ENCODE results near the gene SNX14. TPM values are rescaled to one million over a fixed set of nuclear protein-coding genes. Genes with fewer than 3 reads are reported as not detected.
"Not testable (repeated sequence)": the region's sequence is repeated elsewhere in the genome, so short reads cannot be mapped to it uniquely, and the experiment has no call there.

SNX14 gene
- polyA plus RNA-seq, 3 donors from 2014 or later, result 49.0 to 83.1 (median 67.1) TPM

DNA sequence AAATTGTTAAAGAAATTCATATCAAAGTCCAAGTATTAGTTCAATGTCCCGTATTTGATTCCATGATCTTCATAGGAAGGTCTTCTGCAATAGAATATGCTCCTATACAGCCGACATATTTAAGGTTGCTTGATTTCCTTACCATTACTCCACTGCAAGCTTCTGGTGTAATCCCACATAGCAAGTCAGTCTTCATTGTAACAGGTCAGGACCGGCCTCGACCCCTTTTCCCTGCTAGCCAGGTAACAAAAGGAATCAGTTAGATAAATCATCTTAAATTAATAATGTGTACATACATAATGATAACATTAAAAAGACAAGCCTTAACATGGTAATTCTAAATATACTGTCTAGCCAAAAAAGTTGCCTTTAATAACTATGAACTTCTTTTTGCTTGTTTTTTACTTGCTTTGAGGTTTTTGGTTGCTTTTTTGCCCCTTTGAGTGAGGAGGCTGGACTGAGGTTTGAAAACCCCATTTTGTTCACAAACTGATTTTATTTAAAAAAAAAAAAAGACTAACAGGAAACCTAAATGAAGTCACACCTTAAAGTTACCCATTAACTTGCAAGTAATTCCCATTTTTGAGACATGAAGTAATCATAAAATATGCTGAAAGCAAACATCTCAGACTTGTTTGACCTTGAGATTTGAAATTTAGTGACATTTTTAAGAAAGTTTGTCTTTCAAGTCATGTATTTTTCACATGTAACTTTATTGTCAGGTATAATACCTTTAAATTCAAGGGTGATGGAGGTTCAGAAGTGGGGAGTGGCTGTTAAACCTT lies 19.2 kb upstream of the SNX14 start:
- H3K4me1 Mint-ChIP-seq, result peaks cover 4 to 36% of the 10 kb centered on the region in 2 donors
- peaks cover 0 to 2% (median 2%) of the 10 kb centered on the region in 3 donors for H3K27me3 Mint-ChIP-seq (ENCODE audit: low read depth in 3 of 3)
- DNase-seq, result no peak
- H3K9me3 Mint-ChIP-seq, result no peaks in the 10 kb centered on the region
- H3K27ac Mint-ChIP-seq, result peak overlapping the region in 4 of 6 donors; percentile 12 to 44 (median 30)
- H3K36me3 Mint-ChIP-seq, result peaks cover 9 to 36% (median 21%) of the 10 kb centered on the region in 3 donors
- H3K4me3 Mint-ChIP-seq, result no peak overlapping the region

GRCh38 chr6:85610182-85610895 lies 16.7 kb upstream of the SNX14 start:
- peaks cover 0 to 2% (median 2%) of the 10 kb centered on the region in 3 donors for H3K27me3 Mint-ChIP-seq (ENCODE audit: low read depth in 3 of 3)
- no peak overlapping the region for H3K4me3 Mint-ChIP-seq
- H3K36me3 Mint-ChIP-seq, result peaks cover 4 to 26% (median 17%) of the 10 kb centered on the region in 3 donors
- H3K27ac Mint-ChIP-seq, result peak overlapping the region in 2 of 6 donors; percentile 19 to 57
- DNase-seq, result no peak
- peaks cover 3 to 27% of the 10 kb centered on the region in 2 donors for H3K4me1 Mint-ChIP-seq
- no peaks in the 10 kb centered on the region for H3K9me3 Mint-ChIP-seq

GRCh38 chr6:85602100-85602499 lies 8.4 kb upstream of the SNX14 start:
- Mint-ChIP-seq H3K27me3 (ENCODE audit: low read depth in 3 of 3) (peaks cover 2 to 3% (median 3%) of the 10 kb centered on the region in 3 donors), H3K4me1 (peaks cover 0 to 2% of the 10 kb centered on the region in 2 donors), H3K27ac (no peak overlapping the region), H3K9me3 (no peaks in the 10 kb centered on the region), H3K4me3 (no peak overlapping the region), H3K36me3 (no peaks in the 10 kb centered on the region)
- DNase-seq, result no peak

GRCh38 chr6:85600713-85601313 lies 7.2 kb upstream of the SNX14 start:
- Mint-ChIP-seq H3K4me1 (peaks cover 0 to 2% of the 10 kb centered on the region in 2 donors), H3K9me3 (no peaks in the 10 kb centered on the region), H3K36me3 (no peaks in the 10 kb centered on the region), H3K4me3 (no peak overlapping the region), H3K27ac (peak overlapping the region in 2 of 6 donors; percentile 41 to 49), H3K27me3 (ENCODE audit: low read depth in 3 of 3) (peaks cover 2 to 3% (median 3%) of the 10 kb centered on the region in 3 donors)
- DNase-seq, result no peak

DNA sequence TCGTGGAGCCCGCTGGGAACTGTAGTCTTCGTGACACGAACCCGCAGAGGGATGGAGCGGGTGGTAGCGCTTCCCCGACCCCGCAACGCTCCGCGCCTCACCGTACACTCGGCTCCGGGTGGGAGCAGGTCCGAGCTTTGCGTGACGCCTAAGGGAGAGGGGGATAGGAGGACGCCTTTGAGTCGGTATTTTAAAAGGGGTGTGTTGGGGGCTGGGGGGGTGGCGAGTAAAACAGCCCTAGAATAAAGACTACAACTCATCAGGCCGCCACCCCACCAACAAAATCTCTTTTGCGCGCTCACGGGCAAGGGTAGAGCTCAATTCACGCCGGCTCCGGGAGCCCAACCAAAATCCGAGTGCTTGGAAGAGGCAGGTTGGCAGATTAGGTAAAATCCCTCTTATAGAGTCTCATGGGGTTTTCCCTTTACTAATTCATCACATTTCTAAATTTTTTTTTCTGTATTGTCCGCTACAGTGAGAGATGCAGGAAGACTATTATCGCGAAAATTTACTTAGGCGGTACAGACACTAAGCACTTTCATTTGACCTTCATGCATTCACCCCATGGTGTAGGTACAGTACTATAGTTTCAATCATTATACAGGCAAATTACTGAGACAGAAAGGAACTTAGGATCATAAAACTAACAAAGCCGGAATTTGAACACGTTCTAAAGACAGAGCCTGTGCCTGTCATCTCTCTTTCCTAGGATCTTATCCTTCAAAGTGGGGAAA lies 706 bp upstream of the SNX14 start:
- H3K9me3 Mint-ChIP-seq, result no peaks in the 10 kb centered on the region
- peak overlapping the region; percentile 94 to 98 (median 96) for H3K4me3 Mint-ChIP-seq
- H3K36me3 Mint-ChIP-seq, result peaks cover 4 to 5% (median 5%) of the 10 kb centered on the region in 3 donors
- H3K27me3 Mint-ChIP-seq (ENCODE audit: low read depth in 3 of 3), result peaks cover 9 to 18% (median 13%) of the 10 kb centered on the region in 3 donors
- no peak for DNase-seq
- H3K4me1 Mint-ChIP-seq, result peaks cover 42 to 53% of the 10 kb centered on the region in 2 donors
- H3K27ac Mint-ChIP-seq, result peak overlapping the region; percentile 93 to 98 (median 96)

DNA sequence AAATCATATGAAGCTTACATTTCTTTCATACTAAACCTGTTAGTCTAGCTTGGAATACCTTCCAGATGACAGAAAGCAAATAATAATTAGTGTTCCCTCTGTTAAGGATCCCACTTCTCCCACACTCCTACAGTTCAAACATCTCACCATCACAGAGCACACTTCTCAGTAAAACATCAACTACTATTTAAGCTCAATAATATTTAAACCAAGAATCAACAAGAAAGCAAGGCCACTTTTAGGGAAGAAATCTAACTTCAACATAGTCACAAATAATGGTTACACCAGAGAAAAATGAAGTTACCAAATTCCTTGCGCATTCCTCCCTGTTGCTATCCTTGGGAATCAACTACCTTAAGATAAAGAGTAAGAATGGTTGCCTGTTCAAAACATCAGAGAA lies 1.6 kb downstream of the SNX14 start:
- peak overlapping the region; percentile 83 to 98 (median 96) for H3K27ac Mint-ChIP-seq
- peaks cover 9 to 17% (median 13%) of the 10 kb centered on the region in 3 donors for H3K27me3 Mint-ChIP-seq (ENCODE audit: low read depth in 3 of 3)
- H3K4me1 Mint-ChIP-seq, result peaks cover 50 to 68% of the 10 kb centered on the region in 2 donors
- peak overlapping the region; percentile 94 to 98 (median 96) for H3K4me3 Mint-ChIP-seq
- no peak for DNase-seq
- H3K36me3 Mint-ChIP-seq, result peaks cover 8 to 12% (median 8%) of the 10 kb centered on the region in 3 donors
- no peaks in the 10 kb centered on the region for H3K9me3 Mint-ChIP-seq

DNA sequence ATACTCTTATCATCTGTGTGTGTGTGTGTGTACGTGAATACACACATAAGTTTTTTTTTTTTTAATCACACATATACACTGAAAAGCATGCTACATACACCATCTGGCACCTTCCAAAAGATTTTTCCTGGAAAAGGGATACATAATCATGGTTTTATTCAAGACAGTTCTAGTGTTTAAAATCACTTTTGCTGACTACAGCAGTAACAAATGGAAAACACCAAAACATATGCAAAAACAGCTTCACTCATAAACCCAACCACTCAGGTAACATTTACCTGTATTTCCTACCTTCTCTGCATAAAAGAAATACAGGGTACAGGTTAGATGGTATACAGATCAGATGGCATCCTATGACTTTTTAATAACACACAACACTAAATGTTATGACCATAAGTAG lies 2.5 kb downstream of the SNX14 start:
- Mint-ChIP-seq H3K9me3 (no peaks in the 10 kb centered on the region), H3K27me3 (ENCODE audit: low read depth in 3 of 3) (peaks cover 9 to 17% (median 13%) of the 10 kb centered on the region in 3 donors), H3K36me3 (peaks cover 8 to 13% (median 11%) of the 10 kb centered on the region in 3 donors), H3K27ac (peak overlapping the region in 2 of 6 donors; percentile 30 to 44), H3K4me3 (peak overlapping the region in 3 of 5 donors; percentile 45 to 64 (median 58)), H3K4me1 (peaks cover 53 to 74% of the 10 kb centered on the region in 2 donors)
- no peak for DNase-seq

DNA sequence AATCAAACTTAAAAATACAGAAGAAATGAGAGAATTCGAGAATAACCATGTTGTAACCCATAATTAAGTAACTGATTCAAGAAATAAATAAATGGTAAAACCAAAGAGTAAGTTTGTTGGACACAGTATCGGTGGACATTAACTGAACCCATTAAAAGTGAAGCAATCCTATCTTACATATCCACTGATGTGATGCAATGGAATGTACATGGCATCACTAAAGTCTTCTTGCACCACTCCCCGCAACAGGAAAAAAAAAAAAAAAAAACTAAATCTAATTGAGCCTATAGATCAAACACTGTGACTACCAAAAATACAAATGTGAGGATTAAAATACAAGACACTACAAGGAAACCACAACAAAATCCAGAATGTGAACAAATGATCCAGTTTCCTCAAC lies 7.9 kb downstream of the SNX14 start:
- Mint-ChIP-seq H3K4me3 (no peak overlapping the region), H3K27me3 (ENCODE audit: low read depth in 3 of 3) (peaks cover 0 to 2% (median 1%) of the 10 kb centered on the region in 3 donors), H3K36me3 (peaks cover 31 to 46% (median 41%) of the 10 kb centered on the region in 3 donors), H3K9me3 (peaks cover 5 to 35% (median 23%) of the 10 kb centered on the region in 6 donors), H3K4me1 (peaks cover 57 to 62% of the 10 kb centered on the region in 2 donors), H3K27ac (peak overlapping the region in 2 of 6 donors; percentile 3 to 16)
- no peak for DNase-seq

DNA sequence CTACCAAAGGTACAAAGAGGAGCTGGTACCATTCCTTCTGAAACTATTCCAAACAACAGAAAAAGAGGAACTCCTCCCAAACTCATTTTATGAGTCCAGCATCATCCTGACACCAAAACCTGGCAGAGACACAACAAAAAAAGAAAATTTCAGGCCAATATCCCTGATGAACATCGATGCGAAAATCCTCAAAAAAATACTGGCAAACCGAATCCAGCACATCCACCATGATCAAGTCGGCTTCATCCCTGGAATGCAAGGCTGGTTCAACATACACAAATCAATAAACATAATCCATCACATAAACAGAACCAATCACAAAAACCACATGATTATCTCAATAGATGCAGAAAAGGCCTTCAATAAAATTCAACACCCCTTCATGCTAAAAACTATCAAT lies 10.8 kb downstream of the SNX14 start:
- H3K27ac Mint-ChIP-seq; H3K27me3 Mint-ChIP-seq (ENCODE audit: low read depth in 3 of 3); DNase-seq; H3K4me3 Mint-ChIP-seq: not testable (repeated sequence)
- Mint-ChIP-seq H3K9me3 (peaks cover 5 to 35% (median 23%) of the 10 kb centered on the region in 6 donors), H3K36me3 (peaks cover 27 to 44% (median 34%) of the 10 kb centered on the region in 3 donors), H3K4me1 (peaks cover 32 to 60% of the 10 kb centered on the region in 2 donors)

- H3K4me1 Mint-ChIP-seq, result peaks cover 24 to 56% of the 10 kb centered on the region in 2 donors
- H3K36me3 Mint-ChIP-seq, result peaks cover 27 to 40% (median 31%) of the 10 kb centered on the region in 3 donors
- H3K4me3 Mint-ChIP-seq, result no peak overlapping the region
- H3K27ac Mint-ChIP-seq, result peak overlapping the region in 1 of 6 donors; percentile 50
- no peak for DNase-seq
- H3K9me3 Mint-ChIP-seq, result peaks cover 5 to 35% (median 23%) of the 10 kb centered on the region in 6 donors
- peaks cover 0 to 1% (median 0%) of the 10 kb centered on the region in 3 donors for H3K27me3 Mint-ChIP-seq (ENCODE audit: low read depth in 3 of 3)
Observed at GRCh38 chr6:85581572-85581971, 12.1 kb downstream of the SNX14 start.

- Mint-ChIP-seq H3K4me1 (peaks cover 19 to 54% of the 10 kb centered on the region in 2 donors), H3K9me3 (peaks cover 5 to 35% (median 23%) of the 10 kb centered on the region in 6 donors), H3K36me3 (peaks cover 27 to 40% (median 27%) of the 10 kb centered on the region in 3 donors), H3K27me3 (ENCODE audit: low read depth in 3 of 3) (peaks cover 0 to 1% (median 0%) of the 10 kb centered on the region in 3 donors), H3K4me3 (no peak overlapping the region), H3K27ac (peak overlapping the region in 2 of 6 donors; percentile 47 to 50)
- DNase-seq, result no peak
Observed at GRCh38 chr6:85580878-85581267, 12.8 kb downstream of the SNX14 start.

DNA sequence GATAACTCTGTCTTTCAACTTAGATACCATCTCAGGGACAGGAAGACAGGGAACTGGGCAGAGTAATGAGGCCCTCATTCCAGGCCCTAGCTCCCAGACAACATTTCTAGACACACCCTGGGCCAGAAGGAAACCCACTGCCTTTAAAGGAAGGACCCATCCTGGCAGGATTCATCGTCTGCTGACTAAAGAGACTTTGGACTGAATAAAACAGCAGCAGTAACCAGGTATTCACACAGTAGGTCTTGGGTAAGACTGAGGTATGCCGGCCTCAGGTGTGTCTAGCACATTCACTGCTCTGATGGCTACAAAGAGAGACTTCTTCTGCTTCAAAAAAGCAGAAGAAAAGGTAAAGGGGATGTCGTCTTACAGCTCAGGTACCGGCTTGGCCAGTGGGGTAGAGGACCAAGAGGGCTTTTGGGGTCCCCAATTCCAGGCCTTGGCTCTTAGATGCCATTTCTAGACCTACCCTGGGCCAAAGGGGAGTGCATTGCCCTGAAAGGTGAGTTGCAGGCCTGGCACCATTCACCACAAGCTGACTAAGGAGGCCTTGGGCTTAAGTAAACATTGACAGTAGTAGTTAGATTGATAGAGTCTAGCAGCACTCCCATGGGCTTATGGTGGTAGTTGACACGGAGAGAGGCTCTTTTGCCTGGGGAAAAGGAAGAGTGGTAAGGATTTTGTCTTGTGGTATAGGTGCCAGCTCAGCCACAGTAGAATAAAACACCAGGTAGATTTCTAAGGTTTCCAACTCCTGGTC lies 13.4 kb downstream of the SNX14 start:
- peaks cover 5 to 35% (median 23%) of the 10 kb centered on the region in 6 donors for H3K9me3 Mint-ChIP-seq
- peak overlapping the region; percentile 3 to 77 (median 44) for H3K27ac Mint-ChIP-seq
- H3K4me1 Mint-ChIP-seq, result peaks cover 13 to 52% of the 10 kb centered on the region in 2 donors
- DNase-seq, result no peak
- H3K4me3 Mint-ChIP-seq, result no peak overlapping the region
- H3K27me3 Mint-ChIP-seq (ENCODE audit: low read depth in 3 of 3), result peaks cover 0 to 1% (median 0%) of the 10 kb centered on the region in 3 donors
- H3K36me3 Mint-ChIP-seq, result peaks cover 26 to 40% (median 27%) of the 10 kb centered on the region in 3 donors

Measured in immature natural killer cell (primary cell).